ENCODE measurements around the gene PNMA5. TPM values are rescaled to one million over a fixed set of nuclear protein-coding genes. Genes with fewer than 3 reads are reported as not detected.

The PNMA5 gene
- total RNA-seq, 2 donors from 2014 or later = not detected

DNA sequence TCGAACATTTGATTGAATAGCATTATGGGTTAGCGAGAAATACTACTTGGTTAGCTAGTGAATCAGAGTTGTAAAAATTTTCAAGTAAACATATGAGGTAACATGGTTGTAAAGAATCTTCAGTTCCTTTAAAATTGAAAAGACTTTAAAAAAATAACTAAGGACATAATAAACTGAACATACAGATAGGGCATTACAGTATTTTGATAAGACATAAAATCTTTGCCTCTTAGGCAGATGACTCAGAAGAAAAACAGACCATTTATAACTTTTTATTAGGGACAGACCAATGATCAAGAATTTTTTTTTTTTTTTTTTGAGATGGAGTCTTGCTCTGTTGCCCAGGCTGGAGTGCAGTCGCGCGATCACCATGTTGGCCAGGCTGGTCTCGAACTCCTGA lies 43.1 kb downstream of the PNMA5 start:
- no peak overlapping the region for H3K9ac ChIP-seq (ENCODE audit: low read depth in 2 of 2, low read length in 2 of 2)
- no peak overlapping the region for H3K27ac ChIP-seq
- TF ChIP-seq, protein P1, sequence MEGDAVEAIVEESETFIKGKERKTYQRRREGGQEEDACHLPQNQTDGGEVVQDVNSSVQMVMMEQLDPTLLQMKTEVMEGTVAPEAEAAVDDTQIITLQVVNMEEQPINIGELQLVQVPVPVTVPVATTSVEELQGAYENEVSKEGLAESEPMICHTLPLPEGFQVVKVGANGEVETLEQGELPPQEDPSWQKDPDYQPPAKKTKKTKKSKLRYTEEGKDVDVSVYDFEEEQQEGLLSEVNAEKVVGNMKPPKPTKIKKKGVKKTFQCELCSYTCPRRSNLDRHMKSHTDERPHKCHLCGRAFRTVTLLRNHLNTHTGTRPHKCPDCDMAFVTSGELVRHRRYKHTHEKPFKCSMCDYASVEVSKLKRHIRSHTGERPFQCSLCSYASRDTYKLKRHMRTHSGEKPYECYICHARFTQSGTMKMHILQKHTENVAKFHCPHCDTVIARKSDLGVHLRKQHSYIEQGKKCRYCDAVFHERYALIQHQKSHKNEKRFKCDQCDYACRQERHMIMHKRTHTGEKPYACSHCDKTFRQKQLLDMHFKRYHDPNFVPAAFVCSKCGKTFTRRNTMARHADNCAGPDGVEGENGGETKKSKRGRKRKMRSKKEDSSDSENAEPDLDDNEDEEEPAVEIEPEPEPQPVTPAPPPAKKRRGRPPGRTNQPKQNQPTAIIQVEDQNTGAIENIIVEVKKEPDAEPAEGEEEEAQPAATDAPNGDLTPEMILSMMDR (IDR thresholded peaks at IDR 0.05) = no peak
- no peak for DNase-seq
- intact Hi-C loops (cut with DNase I) = loop anchor here (10.0 kb wide), 1 partner anchor 714 kb away; no protein-coding TSS in a partner anchor
- H3K4me1 ChIP-seq = no peaks in the 10 kb centered on the region
- no peaks in the 10 kb centered on the region for H3K36me3 ChIP-seq
- H3K4me3 ChIP-seq = no peak overlapping the region
- H3K27me3 ChIP-seq = no peaks in the 10 kb centered on the region
- H3K9me3 ChIP-seq = no peaks in the 10 kb centered on the region

DNA sequence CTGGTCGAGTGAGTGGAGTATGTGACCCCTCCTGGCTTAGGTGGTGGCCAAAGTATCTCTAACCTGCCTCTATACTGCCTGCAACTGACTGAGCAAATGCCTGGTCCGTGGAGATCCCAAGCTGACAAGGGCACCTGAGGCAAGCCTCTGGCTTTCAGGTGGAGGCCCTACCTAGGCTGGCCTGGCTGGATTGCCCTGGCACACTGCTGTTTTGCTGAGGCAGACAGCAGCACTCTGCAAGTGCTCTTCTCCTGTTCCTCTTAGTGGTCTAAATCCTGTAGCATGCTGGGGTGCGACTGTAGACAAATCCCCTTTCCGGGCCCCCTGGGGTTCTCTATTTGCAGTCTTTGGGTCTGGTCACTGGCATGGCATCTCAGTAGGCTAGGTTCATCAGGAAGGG lies 44.8 kb downstream of the PNMA5 start:
- DNase-seq = no peak
- no peak overlapping the region for H3K27ac ChIP-seq
- intact Hi-C loops (cut with DNase I) = loop anchor here (5.0 kb wide), 1 partner anchor 558 kb away; no protein-coding TSS in a partner anchor

DNA sequence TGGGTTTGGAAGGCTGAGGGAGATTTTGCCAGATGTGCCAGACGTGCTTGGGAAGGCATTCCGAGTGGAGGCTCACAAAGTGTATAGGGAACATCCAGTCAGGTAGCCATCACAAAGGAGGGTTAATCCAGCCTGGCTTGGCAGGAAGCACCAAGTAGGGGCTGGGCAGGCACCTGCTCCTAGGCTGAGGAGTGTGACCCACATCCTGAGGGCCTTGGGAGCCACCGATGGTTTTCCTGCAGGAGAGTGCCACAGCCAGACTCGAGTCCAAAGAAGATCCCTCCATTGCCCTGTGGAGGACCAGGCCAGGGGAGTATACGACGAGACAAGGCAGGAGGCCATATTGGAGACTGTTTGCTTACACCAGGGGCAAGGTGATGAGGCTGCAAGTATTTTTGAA lies 47.2 kb downstream of the PNMA5 start:
- no peak overlapping the region for H3K27ac ChIP-seq
- H3K9ac ChIP-seq (ENCODE audit: low read depth in 2 of 2, low read length in 2 of 2) = no peak overlapping the region
- H3K9me3 ChIP-seq = no peaks in the 10 kb centered on the region
- intact Hi-C loops (cut with DNase I) = loop anchor here (5.0 kb wide), 1 partner anchor 561 kb away; no protein-coding TSS in a partner anchor
- no peaks in the 10 kb centered on the region for H3K4me1 ChIP-seq
- no peaks in the 10 kb centered on the region for H3K36me3 ChIP-seq
- DNase-seq = no peak
- TF ChIP-seq, protein P1 (IDR thresholded peaks at IDR 0.05) = no peak
- no peaks in the 10 kb centered on the region for H3K27me3 ChIP-seq
- H3K4me3 ChIP-seq = no peak overlapping the region

More for the DNA sequence above, 44.8 kb downstream of the PNMA5 start:
- Histone ChIP-seq H3K4me1 (no peaks in the 10 kb centered on the region), H3K27me3 (no peaks in the 10 kb centered on the region), H3K9ac (ENCODE audit: low read depth in 2 of 2, low read length in 2 of 2) (no peak overlapping the region), H3K9me3 (no peaks in the 10 kb centered on the region), H3K4me3 (no peak overlapping the region), H3K36me3 (no peaks in the 10 kb centered on the region)
- TF ChIP-seq, protein P1 (IDR thresholded peaks at IDR 0.05) = no peak

DNA sequence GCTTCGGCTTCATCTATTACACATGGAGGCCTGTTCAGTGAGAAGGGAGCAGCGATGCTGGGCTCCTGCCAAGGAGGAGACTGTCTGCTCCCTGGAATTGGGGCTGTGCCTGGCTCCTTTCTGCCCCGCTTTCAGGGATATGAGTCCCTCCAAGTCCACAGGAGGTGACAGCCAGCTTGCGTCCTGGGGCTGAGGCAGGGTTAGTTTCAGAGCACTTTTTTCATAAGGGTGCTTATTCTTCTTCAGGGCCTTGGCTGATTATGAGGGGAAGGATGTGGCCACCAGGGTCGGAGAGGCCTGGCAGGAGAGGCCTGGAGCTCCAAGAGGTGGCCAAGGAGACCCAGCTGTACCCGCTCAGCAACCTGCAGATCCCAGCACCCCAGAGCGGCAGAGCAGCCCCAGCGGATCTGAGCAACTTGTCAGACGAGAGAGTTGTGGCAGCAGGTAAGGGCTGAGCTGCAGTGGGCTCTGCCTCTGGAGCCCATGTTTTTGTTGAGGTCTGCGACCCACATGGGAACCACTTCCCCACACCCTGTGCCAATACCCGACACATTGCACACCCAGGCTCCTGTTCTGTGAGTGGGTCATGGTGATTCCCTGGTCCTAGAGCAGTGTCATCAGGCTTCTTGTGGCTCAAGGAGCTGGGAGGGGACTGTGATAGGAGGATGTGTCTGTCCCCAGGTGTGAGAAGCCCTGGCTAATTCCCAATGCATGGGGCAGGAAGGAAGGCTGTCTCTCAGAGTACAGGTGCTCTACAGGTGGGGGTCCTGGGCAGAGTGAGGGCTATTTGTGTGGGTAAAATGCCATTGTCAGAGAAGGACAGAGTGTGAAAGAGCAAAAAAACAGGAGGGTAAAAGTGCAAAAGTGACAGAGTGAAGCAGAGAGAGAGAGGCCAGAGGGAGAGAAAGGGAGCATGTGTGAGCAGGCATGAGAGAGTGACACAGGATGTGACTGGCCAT lies 48.6 kb downstream of the PNMA5 start:
- Histone ChIP-seq H3K36me3 (no peaks in the 10 kb centered on the region), H3K9ac (ENCODE audit: low read depth in 2 of 2, low read length in 2 of 2) (no peak overlapping the region), H3K9me3 (no peaks in the 10 kb centered on the region), H3K27me3 (no peaks in the 10 kb centered on the region), H3K4me3 (no peak overlapping the region), H3K4me1 (no peaks in the 10 kb centered on the region), H3K27ac (no peak overlapping the region)
- intact Hi-C loops (cut with DNase I) = loop anchor here (5.0 kb wide), 1 partner anchor 562 kb away; no protein-coding TSS in a partner anchor
- DNase-seq = no peak
- TF ChIP-seq, protein P1 (IDR thresholded peaks at IDR 0.05) = no peak

DNA sequence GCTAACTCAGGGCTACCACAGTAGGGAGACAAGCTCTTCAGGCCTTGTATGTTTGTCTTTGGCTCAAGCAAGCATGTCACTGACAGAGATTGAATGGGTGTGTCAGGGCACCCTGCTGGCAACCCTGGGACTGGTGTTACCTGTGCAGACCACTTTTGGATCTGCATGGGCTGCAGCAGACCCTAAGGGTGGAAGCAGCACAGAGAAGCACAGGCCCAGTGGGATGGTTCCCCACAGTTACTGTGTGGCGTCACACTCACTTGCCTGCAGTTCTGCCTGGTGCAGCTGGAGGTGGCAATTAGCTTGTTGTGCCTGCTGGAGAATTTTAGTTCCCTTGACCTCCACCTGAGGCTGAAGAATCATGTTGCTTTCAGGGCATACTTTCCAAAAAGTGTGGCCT lies 50.1 kb downstream of the PNMA5 start:
- Histone ChIP-seq H3K9me3 (no peaks in the 10 kb centered on the region), H3K9ac (ENCODE audit: low read depth in 2 of 2, low read length in 2 of 2) (no peak overlapping the region), H3K27me3 (no peaks in the 10 kb centered on the region), H3K4me1 (no peaks in the 10 kb centered on the region), H3K4me3 (no peak overlapping the region), H3K27ac (no peak overlapping the region), H3K36me3 (no peaks in the 10 kb centered on the region)
- intact Hi-C loops (cut with DNase I) = no loop called here
- TF ChIP-seq, protein P1 (IDR thresholded peaks at IDR 0.05) = no peak
- no peak for DNase-seq

Measured in colonic mucosa (tissue), 4 donors.